Hindlimb muscle (tissue), 1 donor: ENCODE data around the gene LSP1. TPM values are rescaled to one million over a fixed set of nuclear protein-coding genes. Genes with fewer than 3 reads are reported as not detected.
"Not testable (repeated sequence)": the region's sequence is repeated elsewhere in the genome, so short reads cannot be mapped to it uniquely, and the experiment has no call there.

Experiments
- DNase-seq: peaks from one replicate; pipeline ENCODE4 v3.0.0-alpha.2; 2013
- polyA plus RNA-seq: library from polyadenylated mRNA; unstranded; fragments of 120-200 nt; gene quantifications from one replicate; pipeline ENCODE4 v1.2.1, GENCODE V29; 2013; ENCODE audit not compliant: insufficient read length

LSP1 gene
- polyA plus RNA-seq, 1 donor, result 77.7 TPM

DNA sequence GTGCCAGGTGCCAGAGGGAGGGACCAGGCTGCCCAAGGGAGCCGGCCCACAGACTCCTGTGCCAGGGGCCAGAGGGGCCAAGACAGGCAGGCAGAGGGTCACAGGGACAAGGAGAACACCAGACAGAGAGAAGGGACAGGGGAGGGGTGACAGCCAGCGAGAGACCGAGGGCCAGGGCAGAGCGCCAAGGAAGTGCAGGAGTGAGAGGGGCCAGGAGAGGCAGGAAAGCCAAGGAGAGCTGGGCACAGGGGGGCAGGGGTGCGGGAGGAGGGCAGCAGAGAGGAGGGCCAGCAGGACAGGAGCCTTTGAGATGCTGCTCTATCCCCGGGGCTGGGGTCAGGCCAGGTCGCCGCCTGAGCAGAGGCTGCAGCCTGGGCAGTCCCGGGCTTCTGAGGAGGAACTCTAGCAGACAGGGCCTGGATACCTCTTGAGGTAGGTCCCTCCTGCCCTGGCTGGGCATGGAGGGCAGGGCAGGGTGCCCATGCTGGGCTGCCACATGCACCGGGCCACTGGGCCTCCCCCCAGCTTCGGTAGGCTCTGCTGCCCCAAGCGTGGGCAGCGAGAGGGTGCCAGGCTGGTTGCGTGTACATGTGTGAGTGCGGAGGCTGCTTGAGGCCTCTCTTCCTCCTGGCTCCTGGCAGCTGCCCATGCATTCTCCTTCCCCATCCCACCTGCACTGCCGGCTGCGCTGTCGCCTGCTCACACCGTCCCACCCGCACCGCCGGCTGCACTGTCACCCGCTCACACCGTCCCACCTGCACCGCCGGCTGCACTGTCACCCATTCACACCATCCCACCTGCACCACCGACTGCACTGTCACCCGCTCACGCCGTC is 12.2 kb downstream of the LSP1 start:
- DNase-seq, result no peak

DNA sequence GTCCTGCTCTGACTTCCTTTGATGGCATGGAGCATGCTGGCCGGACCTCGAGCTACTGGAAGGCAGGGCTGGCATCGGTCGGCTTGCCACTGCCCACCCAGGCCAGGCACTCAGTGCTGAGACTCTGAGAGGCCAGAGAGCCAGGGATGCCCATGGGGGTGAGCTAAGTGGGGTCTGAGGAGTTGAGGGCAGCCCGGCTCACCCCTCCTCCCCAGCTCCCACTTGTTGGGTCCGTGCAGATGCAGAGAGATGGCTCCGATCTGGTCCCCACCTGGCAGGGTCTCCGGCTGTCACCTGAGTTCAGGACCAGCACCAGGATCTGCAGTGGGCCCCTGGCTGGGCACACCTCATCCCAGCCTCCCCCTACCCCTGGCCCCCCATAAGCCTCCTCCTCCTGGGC is 13.3 kb downstream of the LSP1 start:
- DNase-seq, result no peak

DNA sequence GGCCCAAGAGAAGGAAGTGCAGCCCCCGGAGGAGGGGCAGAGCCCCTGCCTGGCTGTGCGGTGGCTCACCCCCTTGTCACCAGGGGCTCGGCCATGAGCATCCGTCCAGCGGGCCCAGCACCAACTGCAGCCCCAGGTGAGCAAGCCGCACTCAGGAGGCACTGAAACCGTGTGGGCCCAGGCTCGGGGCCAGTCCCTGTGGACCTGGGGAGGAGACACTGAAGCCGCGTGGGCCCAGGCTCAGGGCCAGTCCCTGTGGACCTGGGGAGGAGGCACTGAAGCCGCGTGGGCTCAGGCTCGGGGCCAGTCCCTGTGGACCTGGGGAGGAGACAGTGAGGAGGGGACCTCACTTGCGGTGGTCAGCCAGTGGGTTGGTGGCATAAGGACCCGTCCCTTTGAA is 13.9 kb downstream of the LSP1 start:
- DNase-seq, result no peak

DNA sequence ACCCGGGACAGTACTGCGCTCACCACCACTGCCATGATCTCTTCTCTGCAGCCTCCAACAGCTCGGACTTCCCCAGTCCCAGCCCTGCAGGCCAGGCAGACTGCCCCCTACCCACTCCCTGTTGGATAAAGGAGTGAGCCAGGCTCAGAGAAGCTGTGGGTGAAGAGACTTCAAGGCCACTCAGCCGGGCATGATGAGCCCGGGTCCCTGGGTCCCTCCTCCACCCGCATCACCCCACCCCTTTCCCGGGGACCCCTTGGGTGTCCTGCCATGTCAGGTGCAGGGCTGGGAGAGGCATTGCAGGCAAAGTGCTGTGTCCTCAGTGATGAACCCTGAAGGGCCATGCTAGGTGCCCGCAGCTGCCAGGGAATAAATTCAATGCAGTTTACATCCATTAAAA is 14.5 kb downstream of the LSP1 start:
- DNase-seq, result no peak

DNA sequence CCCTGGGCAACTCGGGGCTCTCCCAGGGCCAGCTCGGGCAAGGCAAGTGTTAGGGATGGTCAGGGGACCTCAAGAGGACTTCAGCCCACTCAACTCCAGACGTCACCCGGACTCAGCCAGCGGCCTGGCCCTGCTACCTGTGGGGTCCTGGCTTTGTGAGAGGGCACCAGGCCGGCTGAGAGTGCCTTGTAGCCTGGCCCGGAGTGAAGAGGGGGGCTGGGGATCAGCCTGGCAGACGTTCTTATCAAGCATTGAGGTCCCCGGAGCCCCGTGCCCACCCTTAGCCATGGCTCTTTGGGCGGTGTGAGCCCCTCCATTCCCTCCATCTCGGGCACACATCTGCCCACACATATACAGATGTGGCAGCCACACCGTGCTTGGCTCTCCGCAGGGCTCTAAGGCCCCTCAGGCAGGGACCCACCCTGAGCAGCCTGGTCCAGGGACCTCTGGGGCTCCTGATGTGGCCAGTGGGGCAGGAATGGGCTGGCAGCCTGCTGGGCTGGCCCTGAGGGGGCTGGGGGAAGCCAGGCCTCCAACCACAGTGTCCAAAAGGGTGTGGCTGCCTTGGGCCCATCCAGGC is 15.3 kb downstream of the LSP1 start:
- DNase-seq, result no peak

DNA sequence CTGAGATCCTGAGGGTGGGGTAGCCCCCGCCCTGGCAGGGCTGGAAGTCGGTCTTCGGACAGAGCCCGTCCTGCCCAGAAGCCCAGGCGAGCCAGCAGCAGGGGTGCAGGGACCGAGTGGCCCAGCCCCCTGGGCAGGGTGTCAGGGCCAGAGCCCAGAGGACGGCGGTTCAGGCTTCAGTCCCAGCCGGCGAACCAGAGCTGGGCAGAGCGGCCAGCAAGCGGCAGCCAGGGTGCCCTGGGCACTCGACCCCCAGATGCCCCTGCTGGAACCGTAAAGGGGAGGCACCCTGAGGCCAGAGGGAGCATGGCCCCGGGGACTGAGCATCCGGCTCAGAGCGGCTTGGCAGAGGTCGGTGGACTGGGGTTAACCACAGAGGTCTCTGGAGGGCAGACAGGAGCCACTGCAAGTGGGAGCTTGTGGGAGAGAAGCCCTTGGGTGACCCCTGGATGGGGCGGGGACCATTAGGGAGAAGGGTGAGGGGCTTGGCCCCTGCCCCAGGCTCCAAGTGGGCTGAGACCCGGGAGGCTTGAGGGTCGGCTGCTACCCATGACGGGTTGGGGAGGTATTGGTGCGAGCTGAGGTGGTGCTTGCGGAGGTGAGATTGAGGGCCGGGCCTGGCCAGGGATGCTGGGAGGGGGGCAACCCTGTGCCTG is 15.9 kb downstream of the LSP1 start:
- DNase-seq, result no peak

DNA sequence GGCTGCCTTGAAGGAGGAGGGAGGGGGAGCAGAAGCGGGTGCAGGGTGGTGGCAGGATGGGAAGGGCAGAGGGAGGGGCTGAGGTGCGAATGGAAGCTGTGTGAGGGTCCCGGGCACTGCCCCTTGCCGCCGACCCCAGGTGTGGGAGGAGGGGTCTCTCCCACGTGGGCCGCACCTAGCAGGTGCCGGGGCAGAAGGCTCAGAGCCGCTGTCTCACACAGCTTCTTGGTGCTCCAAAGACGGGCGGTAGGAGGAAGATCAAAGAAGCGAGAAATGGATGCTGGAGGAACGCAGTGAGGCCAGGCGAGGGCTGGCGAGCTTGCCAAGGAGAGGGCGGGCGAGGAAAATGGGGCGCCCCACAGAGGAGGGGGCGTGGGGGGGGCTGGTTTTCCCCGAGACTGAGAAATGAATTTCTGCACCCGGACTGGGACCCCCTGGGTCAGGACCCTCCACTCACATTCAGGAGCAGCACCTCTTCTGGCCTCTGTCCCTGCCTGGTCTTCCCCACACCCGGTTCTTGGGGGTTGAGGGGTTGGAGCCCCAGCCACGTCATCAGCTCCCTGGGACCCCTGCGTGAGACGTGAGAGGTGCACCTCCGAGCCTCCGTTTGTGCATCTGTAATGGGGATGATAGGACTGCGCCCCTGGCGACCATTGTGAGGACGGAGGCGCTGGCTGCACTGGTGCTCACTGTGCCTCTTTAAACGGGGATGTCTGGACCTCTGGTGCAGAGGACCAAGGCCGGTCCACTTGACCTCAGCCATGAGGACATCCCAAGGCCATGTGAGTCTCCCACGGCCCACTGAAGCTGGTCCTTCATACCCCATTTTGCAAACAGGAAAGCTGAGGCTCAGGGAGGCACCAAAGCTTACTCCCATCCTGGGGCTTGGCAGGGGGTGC is 16.8 kb downstream of the LSP1 start:
- no peak for DNase-seq

DNA sequence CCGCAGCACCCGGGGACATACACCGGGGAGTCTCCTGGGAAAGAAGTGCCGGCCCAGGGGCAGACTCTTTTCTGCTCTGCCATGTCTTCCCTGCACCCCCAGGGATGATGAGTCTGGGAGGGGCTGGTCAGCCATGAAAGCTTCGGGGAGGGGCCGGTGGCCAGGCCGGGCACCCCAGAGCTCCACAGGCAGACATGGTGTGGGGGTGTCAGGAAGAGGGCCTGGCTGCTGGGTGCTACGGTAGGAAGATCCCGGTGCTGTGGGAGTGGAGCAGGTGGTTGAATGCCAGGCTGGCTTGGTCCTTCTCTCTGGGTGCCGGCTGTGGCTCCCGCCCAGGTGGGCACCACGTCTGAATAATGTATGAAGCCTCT is 17.4 kb downstream of the LSP1 start:
- DNase-seq, result no peak

DNA sequence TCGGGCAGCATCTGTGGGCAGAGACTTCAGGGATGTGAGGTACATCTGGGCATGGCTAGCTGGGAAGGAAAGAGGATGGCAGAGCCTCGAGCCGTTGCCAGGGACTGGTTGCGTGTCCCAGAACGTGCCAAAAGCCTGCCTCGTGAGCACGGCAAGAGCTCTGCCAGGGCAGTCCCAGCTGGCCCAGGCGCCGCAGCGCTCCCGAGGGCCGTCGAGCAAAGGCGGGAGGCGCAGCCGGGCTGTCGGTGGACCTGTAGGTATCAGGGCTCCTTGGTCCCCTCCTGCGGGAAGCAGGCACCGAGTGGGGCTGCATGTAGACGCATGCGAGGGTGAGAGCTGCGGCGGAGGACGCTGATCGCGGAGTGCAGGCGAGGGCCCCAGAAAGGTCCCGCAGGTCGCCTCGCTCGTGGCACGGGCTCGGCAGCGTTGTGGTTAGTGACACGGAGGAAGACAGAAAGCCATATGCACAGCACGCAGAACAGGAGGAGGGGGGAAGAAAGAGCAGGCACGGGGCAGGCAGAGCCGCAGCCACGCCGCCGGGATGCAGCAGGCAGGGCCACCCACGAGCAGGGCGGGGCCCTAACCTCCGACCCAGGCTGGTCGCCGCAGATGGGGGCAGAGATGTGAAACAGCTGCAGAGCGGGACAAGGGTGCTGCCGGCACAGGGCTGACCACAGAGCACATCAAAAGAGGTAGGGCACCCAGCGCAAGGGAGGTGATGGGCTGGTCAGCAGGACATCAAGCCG is 18.0 kb downstream of the LSP1 start:
- no peak for DNase-seq

DNA sequence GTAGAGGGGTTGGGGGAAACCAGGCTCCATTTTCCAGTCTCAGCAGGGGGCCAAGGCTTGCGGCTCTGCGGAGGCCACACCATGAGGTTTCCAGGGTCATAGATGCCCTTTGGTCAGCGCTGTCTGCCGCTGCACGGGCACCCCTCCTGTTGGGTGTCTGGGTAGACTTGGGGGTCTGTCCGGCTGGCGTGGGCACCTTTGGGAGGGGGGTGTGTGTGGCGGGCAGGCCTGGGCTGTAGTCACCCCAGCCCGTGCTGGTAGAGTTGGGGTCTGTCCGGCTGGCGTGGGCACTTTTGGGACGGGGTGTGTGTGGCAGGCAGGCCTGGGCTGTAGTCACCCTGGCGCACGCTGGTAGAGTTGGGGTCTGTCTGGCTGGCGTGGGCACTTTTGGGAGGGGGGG is 18.6 kb downstream of the LSP1 start:
- DNase-seq, result no peak

DNA sequence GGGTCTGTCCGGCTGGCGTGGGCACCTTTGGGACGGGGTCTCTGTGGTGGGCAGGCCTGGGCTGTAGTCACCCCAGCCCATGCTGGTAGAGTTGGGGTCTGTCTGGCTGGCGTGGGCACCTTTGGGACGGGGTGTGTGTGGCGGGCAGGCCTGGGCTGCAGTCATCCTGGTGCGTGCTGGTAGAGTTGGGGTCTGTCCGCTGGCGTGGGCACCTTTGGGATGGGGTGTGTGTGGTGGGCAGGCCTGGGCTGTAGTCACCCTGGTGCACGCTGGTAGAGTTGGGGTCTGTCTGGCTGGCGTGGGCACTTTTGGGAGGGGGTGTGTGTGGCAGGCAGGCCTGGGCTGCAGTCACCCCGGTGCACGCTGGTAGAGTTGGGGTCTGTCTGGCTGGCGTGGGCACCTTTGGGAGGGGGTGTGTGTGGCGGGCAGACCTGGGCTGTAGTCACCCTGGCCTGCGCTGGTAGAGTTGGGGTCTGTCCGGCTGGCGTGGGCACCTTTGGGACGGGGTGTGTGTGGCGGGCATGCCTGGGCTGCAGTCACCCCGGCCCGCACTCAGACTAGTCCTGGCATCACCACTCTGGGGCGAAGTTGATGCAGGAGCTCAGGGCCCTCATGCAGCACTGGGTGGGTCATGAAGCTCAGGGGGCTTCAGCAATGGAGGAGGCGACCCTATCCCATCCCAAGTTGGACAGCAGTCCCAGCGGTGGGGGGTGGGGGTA is 19.5 kb downstream of the LSP1 start:
- DNase-seq, result no peak

DNA sequence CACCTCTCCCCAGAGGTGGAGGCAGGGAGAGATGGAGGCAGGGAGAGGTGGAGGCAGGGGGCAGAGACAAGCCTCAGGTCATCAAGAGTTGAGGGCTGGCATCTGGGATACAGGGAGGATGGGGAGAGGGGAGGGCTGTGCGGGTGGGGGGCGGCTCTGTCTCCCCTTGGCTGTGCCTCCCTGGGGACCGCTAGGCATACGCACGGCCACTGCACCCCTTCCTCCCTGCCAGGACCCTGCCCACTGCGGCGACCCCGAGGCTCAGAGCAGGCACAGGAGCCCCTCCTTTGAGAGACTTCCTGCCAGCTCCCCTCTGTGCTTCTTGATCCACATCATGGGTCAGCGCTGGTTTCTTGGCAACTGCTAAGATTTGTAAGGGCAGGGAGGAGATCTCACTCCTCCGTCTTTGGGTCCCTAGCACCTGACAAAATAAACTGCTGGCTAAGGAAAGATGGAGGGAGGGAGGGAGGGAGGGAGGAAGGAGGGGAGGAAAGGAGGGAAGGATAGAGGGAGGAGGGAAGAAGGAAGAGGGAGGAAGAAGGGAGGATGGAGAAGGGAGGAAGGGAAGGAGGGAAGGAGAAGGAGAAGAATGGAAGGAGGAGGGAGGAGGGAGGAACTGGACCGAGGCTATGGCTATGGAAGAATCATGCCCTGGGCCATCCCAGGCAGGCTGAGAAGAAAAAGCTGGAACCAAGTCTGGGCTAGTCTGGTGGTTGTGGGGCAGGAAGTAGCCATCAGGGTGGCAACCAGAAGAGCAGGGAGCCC is 20.3 kb downstream of the LSP1 start:
- no peak for DNase-seq

DNA sequence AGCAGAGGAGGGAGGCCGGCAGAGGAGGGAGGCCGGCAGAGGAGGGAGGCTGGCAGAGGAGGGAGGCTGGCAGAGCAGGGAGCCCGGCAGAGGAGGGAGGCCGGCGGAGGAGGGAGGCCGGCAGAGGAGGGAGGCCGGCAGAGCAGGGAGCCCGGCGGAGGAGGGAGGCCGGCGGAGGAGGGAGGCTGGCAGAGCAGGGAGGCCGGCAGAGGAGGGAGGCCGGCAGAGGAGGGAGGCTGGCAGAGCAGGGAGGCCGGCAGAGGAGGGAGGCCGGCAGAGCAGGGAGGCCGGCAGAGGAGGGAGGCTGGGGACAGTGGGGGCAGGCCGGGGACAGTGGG is 20.9 kb downstream of the LSP1 start:
- not testable (repeated sequence) for DNase-seq

DNA sequence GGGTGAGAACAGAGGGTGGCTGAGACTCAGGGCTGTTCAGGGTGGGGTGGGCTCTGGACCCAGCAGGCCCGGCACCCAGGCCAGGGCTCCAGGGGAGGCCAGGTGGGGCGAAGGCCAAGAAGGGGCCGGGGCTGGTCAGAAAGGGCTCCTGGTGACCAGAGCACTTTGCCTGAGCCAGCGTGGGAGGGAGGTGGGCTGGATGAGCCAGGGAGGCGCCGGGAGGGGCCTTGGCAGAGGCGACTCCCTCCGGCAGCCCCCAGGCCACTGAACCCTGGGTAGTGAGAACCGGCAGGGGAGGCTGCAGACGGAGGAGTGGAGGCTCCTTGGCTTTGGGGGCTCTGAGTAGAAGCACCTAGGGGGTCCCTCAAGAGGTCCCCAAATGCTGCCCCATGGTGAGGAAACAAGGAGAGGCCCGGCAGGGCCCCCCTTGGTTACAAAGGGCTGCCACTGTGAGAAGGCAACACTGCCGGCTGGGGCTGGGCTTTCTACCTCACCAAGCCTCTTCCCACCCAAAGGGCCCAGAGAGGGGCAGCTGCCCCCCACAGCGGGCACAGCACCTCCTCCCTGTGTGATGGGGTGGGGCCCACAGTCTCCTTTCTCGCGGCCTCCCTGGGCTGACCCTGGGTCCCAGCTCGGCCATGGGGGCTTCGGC is 21.7 kb downstream of the LSP1 start:
- not testable (repeated sequence) for DNase-seq

DNA sequence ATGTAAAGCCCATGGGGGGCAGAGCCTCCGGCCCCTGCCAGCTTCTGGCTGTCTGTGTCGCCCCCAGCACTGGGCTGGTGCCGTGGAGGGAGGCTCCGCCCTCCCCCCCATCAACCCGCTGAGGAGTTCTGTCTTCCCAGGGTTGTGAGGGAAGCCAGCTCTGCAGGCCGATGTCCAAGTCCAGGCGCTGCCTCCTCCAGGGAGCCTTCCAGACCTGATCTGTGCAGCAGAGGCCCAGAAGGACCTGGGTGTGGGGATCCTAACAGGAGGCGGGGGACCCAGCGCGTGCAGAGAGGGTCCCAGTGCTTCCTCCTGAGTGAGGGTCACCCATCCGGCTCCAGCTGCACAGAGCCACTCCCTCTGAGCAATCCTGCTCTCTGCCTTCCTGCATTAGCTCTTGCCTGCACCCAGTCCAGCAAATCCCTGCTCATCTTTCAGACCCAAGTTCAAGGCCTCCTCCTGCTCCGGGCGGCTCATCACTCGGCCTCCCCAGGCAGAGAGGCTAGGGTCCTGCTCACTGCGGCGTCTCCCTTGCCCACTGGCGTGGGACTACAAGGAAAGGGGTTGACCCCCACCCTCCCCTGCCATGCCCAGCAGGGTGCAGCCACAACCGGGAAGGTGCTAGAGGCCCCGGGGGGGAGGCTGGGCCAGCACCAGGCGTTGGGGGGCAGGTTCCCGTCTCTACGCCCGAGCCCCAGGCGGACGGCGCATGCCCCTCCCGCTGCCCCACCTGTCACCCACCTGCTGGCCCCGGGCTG is 22.4 kb downstream of the LSP1 start:
- no peak for DNase-seq

DNA sequence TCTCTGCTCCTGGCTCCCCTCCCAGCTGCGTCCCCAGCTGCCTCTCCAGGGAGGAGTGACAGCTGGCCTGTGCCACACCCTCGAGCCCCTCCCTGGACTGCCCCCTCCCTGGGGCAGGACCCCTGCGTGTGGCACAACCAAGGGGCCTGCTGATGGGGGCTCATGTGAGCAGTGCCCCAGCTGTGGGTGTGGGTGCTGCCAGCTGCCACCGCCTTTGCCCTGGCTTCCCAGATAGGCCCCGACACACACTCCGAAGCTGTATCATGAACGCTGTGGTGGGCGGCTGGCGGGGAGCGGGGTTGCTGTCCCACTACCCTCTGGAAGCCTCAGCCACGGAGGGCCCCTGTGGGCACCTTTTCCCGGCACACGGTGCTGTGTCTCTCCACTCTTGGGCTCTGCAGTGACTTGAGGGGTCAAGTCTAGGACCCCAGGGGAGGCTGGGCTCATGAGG is 23.0 kb downstream of the LSP1 start:
- DNase-seq, result not testable (repeated sequence)

DNA sequence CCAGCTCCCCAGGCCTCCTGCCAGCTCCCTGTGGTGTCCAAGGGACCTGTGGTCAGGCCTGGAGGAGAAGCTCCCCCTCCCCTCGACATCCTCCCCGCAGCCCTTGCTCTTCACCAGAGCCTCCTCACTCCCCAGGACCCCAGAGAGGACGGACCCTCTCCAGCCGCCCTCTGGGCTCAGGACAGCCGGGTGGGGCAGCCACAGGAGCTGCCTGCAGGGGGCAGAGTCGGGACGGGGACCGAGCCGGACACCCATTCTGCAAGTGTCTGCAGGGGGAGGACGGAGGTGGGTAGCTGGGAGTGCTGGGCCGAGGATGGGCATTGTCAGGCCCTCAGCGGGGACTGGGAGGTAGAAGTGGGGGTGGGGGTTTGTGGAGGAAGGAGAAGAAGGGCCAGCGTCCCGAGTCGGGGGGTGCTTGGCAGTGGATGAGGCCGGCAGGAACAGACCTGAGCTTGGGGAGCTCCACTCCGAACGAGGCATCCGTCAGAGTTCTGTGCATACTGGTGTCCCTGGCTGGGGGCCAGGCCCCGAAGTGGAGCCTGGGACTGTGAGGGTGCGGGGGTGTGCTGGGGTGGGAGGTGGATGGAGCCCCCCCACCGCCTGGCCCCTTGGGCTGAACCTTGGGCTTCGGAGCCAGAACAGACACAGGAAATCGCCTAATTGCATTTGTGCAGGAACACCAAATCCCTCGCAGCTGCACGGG is 23.6 kb downstream of the LSP1 start:
- DNase-seq, result no peak
